Measurements from ENCODE around the gene PURA. TPM values are rescaled to one million over a fixed set of nuclear protein-coding genes. Genes with fewer than 3 reads are reported as not detected.

PURA gene
- total RNA-seq, 1 donor: 29.7 TPM

DNA sequence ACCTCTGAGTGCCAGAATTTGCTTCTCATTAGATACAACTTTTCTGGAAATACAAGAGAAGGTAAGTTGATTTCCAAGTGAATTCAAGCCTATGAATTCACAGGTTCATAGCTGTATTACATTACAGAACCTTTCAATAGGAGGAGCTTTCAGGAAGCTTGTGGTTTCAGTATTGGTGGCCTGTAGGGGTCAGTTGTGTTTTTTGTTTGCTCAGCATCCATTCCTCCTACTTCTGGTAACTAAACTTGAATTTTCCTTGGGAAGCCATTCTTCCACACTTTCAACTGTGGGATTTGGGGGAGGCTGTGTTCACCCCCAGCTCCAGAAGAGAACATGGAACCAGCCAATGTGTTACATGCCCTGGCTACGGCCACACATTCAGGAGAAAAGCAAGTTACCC is 55.5 kb downstream of the PURA start:
- no peaks in the 10 kb centered on the region for H3K4me1 ChIP-seq (ENCODE audit: insufficient read depth, low read length)
- H3K36me3 ChIP-seq (ENCODE audit: insufficient read depth, low read length): no peaks in the 10 kb centered on the region
- H2AFZ ChIP-seq (ENCODE audit: low read length): no peak overlapping the region
- no peak overlapping the region for H3K27ac ChIP-seq (ENCODE audit: low read depth, low read length)
- no peaks in the 10 kb centered on the region for H3K9me3 ChIP-seq (ENCODE audit: low read depth, low read length)
- H3K27me3 ChIP-seq (ENCODE audit: insufficient read depth, low read length): no peaks in the 10 kb centered on the region
- no peaks in the 10 kb centered on the region for H3K79me2 ChIP-seq (ENCODE audit: insufficient read depth, low read length)
- TF ChIP-seq, protein P1, sequence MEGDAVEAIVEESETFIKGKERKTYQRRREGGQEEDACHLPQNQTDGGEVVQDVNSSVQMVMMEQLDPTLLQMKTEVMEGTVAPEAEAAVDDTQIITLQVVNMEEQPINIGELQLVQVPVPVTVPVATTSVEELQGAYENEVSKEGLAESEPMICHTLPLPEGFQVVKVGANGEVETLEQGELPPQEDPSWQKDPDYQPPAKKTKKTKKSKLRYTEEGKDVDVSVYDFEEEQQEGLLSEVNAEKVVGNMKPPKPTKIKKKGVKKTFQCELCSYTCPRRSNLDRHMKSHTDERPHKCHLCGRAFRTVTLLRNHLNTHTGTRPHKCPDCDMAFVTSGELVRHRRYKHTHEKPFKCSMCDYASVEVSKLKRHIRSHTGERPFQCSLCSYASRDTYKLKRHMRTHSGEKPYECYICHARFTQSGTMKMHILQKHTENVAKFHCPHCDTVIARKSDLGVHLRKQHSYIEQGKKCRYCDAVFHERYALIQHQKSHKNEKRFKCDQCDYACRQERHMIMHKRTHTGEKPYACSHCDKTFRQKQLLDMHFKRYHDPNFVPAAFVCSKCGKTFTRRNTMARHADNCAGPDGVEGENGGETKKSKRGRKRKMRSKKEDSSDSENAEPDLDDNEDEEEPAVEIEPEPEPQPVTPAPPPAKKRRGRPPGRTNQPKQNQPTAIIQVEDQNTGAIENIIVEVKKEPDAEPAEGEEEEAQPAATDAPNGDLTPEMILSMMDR (IDR thresholded peaks at IDR 0.05; ENCODE audit: extremely low read depth, low read depth, low read length): no peak
- H3K4me2 ChIP-seq (ENCODE audit: insufficient read depth, low read length): no peak overlapping the region
- H4K20me1 ChIP-seq (ENCODE audit: insufficient read depth, low read length): peaks cover 3% of the 10 kb centered on the region
- DNase-seq (ENCODE audit: insufficient read length, low spot score, missing footprints): no peak
- no peak overlapping the region for H3K4me3 ChIP-seq (ENCODE audit: insufficient read depth, low read length)

DNA sequence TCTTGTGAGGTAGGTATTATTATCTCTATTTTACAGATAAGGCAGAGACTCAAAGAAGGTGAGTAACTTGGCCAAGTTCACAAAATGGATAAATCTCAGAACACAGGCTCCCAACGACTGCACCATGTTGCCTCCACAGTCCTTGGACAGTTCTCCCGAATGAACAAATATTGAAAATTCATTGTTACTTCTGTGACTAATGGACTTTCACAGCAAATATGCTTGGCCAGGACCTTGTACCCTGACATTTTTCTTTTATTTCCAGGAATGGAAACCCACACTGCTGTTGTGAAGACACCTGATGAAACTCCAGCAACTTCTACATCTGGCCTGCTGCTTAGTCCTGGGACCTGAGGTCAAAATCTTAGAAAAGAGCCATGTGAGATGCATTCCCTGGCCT is 58.6 kb downstream of the PURA start:
- Histone ChIP-seq H3K4me1 (ENCODE audit: insufficient read depth, low read length) (peaks cover 9% of the 10 kb centered on the region), H3K27me3 (ENCODE audit: insufficient read depth, low read length) (no peaks in the 10 kb centered on the region), H3K4me3 (ENCODE audit: insufficient read depth, low read length) (no peak overlapping the region), H3K9me3 (ENCODE audit: low read depth, low read length) (no peaks in the 10 kb centered on the region), H3K4me2 (ENCODE audit: insufficient read depth, low read length) (no peak overlapping the region), H3K27ac (ENCODE audit: low read depth, low read length) (no peak overlapping the region), H4K20me1 (ENCODE audit: insufficient read depth, low read length) (no peaks in the 10 kb centered on the region), H2AFZ (ENCODE audit: low read length) (no peak overlapping the region), H3K79me2 (ENCODE audit: insufficient read depth, low read length) (peaks cover 10% of the 10 kb centered on the region), H3K36me3 (ENCODE audit: insufficient read depth, low read length) (no peaks in the 10 kb centered on the region)
- DNase-seq (ENCODE audit: insufficient read length, low spot score, missing footprints): no peak
- TF ChIP-seq, protein P1 (IDR thresholded peaks at IDR 0.05; ENCODE audit: extremely low read depth, low read depth, low read length): no peak

DNA sequence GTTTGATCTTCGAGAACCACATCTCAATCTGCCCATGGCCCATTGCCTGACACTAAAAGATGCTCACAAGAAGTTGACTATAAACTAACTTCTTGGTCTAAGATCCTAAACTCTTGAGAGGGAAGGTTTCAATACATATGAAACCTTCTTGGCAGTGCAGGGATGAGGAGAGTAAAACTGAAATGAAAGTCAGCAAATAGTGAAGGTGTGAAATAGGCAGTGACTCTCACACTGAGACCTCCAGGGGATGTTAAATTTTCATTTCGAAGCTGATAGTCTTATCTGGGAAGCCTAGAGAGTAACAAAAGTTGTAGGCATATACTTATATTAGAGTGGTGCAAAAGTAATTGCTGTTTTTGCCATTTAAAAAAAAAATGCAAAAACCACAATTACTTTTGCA is 60.1 kb downstream of the PURA start:
- Histone ChIP-seq H4K20me1 (ENCODE audit: insufficient read depth, low read length) (no peaks in the 10 kb centered on the region), H3K27me3 (ENCODE audit: insufficient read depth, low read length) (no peaks in the 10 kb centered on the region), H3K9me3 (ENCODE audit: low read depth, low read length) (no peaks in the 10 kb centered on the region), H3K4me1 (ENCODE audit: insufficient read depth, low read length) (peaks cover 22% of the 10 kb centered on the region), H2AFZ (ENCODE audit: low read length) (no peak overlapping the region), H3K4me2 (ENCODE audit: insufficient read depth, low read length) (no peak overlapping the region), H3K4me3 (ENCODE audit: insufficient read depth, low read length) (no peak overlapping the region), H3K79me2 (ENCODE audit: insufficient read depth, low read length) (peaks cover 18% of the 10 kb centered on the region), H3K27ac (ENCODE audit: low read depth, low read length) (no peak overlapping the region), H3K36me3 (ENCODE audit: insufficient read depth, low read length) (no peaks in the 10 kb centered on the region)
- DNase-seq (ENCODE audit: insufficient read length, low spot score, missing footprints): no peak
- TF ChIP-seq, protein P1 (IDR thresholded peaks at IDR 0.05; ENCODE audit: extremely low read depth, low read depth, low read length): no peak

DNA sequence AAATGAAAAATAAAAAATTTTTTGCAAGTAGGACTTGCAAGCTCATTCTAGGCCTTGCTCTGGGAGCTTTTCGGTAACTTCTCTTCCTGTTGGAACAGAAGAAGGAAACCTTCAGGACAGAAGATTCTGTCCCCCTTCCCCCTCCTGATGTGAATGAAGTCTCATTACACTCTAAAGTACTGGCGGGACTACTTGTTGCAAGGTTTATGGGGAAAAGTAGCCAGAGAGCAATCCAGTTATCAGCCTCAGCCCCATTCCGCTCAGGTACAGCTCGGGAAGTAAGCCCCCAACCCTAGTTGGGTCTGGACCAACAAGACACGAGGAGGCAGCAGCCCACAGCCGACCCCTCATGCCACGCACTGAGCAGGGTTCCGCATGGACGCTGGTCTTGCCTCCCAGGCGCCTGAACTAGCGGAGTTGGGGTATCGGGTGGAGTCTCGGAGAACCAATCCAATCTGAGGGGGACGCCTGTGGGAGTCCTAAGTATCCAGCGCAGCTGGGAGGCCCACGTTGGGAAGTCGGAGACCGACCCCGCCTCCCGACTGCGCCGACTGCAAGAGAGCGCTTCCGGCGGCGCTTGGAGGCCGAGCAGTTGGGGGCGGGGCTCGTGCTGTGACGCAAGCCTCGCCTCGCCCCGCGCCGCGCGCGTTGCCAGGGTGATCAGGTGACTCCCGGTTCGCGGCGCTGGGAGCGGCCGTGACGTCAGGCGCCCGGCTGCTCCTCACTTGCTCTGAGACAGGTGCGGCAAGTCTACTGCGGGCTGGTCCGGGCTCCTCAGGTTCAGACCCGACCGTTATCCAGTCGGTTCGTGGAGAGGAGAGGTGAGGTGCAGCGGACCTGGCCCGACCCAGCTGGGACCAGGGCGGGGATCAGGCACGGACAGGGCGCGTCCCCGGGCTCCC is 60.8 kb downstream of the PURA start, which contains the start of gene CYSTM1:
CYSTM1 (plus strand) TSS at position 724 of the 902 bp plus-strand sequence. CDS start 19,278 bp downstream, outside the sequence.
- peak within 1 kb of the TSS; percentile 67 for H3K27ac ChIP-seq (ENCODE audit: low read depth, low read length)
- H3K9me3 ChIP-seq (ENCODE audit: low read depth, low read length): no peaks in the 10 kb centered on the region
- peaks cover 22% of the 10 kb centered on the region for H3K4me1 ChIP-seq (ENCODE audit: insufficient read depth, low read length)
- H3K4me3 ChIP-seq (ENCODE audit: insufficient read depth, low read length): peak within 1 kb of the TSS; percentile 92
- H2AFZ ChIP-seq (ENCODE audit: low read length): peak within 1 kb of the TSS; percentile 97
- no peaks in the 10 kb centered on the region for H3K27me3 ChIP-seq (ENCODE audit: insufficient read depth, low read length)
- H4K20me1 ChIP-seq (ENCODE audit: insufficient read depth, low read length): no peaks in the 10 kb centered on the region
- no peaks in the 10 kb centered on the region for H3K36me3 ChIP-seq (ENCODE audit: insufficient read depth, low read length)
- TF ChIP-seq, protein P1 (IDR thresholded peaks at IDR 0.05; ENCODE audit: extremely low read depth, low read depth, low read length): no peak
- peak; percentile 97 for DNase-seq (ENCODE audit: insufficient read length, low spot score, missing footprints)
- H3K79me2 ChIP-seq (ENCODE audit: insufficient read depth, low read length): peaks cover 19% of the 10 kb centered on the region
- peak within 1 kb of the TSS; percentile 94 for H3K4me2 ChIP-seq (ENCODE audit: insufficient read depth, low read length)
